Fibroblast of skin of left biceps (primary cell): ENCODE results near the gene JARID2.

Experiments used
- DNase-seq, 2 experiments: peaks; one replicate each; pipeline ENCODE4 v3.0.0-alpha.2; 2013; ENCODE audit warnings: low read depth in 2 of 2

Gene JARID2

DNA sequence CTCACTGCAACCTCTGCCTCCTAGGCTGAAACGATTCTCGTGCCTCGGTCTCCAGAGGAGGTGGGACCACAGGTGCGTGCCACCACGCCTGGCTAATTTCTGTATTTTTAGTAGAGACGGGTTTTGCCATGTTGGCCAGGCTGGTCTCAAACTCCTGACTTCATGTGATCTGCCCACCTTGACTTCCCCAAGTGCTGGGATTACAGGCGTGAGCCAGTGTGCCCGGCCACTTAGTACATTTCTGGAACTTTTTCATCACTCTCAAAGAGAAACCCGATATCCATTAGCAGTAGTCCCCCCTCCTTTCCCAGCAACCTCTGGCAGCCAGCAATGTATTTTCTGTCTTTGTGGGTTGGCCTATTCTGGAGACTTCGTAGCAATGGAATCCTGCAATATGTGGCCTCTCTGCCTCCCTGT, 109.8 kb downstream of the JARID2 start:
- DNase-seq = no peak

DNA sequence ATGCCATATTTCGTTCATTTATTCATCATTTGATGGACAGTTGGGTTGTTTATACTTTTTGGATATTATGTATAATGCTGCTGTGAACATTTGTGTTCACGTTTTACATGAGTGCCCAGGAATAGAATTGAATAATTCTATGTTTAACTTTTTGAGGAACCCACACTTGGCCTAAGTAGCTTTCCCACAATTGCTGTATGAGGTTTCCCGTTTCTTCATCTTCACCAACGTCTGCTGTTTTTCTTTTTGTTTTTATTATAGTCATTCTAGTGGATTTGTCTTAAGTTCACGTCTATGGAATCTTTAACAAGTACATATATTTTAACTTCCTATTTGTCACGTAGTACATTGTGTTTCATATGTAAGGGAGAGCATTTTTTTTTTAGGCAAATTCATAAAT, 110.3 kb downstream of the JARID2 start:
- DNase-seq = no peak

DNA sequence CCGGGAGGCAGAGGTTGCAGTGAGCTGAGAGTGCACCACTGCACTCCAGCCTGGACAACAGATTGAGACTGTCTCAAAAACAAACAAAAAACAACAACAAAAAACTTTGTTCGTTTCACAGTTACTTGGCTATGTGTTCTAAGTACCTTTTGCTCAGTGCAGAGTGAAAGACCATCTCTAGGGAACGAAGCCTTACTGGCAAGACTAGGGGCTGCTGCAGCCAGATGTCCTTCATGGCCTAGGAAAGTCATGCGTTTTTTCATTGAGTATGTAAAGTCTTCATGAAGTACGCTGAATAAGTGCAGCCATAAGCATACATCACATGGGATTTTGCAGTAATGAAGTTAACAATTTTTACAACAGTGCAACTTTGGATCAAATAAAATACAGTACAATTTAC, 111.1 kb downstream of the JARID2 start:
- DNase-seq = no peak

DNA sequence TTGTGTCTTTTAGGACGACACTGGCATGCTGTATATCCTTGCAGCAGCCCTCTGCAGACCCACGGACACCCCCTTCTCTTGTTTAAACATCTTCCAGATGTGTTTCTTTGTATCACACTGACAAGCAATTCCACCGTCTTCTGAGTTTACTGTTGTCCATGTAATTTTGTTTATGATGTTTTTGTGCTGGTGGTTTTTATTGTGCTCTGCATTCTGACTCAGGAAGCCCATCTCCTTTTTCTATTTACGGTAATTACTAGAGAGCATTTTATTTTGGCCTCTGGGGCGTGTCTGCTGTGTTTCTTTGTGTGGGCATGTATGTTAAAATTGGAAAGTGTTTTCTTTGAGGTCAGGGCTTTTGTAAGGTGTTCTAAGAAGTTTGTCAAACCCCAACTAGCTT, 111.9 kb downstream of the JARID2 start:
- DNase-seq = no peak

DNA sequence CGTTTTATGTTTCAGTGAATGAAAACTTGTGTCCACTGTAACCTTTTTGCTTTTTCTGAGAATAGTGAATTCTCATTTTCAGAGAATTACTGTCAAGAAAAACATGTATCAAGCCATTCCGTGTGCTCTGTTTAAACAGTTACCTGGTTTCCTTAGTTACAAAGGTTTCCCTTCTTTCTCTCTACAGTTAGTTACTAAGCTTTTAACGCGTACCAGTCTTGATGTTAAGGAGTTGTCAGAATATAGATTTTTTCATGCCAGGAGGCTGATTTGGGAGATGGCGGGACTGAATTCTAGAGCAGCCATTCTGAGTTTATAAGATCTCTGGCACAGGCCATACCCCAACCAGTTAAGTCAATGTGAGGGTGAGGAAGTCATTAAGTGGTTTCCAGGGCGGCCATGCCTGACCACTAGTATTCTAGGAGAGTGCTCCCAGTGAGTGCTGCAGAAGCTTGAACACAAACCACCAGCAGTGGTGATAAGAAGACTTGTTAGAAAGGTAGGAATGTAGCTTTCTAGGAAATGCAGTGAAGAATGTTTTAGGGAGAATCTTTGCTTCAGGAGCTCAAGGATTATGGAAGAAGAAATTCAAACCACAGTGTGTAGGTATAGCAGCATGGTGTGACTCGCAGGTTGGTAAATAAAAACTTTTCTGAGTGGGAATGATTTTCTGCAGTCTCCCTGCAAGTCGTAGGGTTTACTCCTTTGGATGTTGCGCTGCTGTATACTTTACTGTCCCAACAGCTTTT, 112.9 kb downstream of the JARID2 start:
- DNase-seq = no peak

DNA sequence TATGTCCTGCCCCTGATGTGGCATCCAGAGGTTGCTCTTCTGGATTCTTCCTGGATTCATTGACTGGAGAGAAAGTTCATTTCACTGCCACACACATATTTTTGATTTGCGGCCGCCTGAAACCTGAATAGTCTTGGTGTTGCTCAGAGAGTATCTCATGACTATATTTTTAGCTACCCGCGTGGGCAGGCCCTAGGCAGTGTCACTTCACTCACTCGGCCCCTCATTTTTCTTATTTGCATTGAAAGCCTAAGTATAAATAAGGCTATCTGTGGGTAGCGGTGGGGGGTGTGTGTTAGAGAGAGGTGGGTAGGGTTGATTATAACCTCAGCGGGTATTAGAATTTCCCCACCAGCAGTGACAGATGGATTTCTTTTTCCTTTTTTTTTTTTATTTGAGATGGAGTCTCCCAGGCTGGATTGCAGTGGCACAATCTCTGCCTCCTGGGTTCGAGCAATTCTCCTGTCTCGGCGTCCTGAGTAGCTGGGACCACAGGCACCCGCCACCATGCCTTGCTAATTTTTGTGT, 113.5 kb downstream of the JARID2 start:
- no peak for DNase-seq

DNA sequence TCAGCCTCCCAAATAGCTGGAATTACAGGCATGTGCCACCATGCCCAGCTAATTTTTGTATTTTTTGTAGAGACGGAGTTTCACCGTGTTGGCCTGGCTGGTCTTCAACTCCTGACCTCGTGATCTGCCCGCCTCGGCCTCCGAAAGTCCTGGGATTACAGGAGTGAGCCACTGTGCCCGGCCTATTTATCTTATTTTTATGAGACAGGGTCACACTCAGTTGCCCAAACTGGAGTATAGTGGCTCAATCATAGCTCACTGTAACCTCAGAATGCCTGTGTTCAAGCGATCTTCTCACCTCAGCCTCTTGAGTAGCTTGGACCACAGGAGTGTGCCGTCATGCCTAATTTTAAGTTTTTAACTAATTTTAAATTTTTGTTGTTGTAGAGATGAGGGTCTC, 114.4 kb downstream of the JARID2 start:
- no peak for DNase-seq

DNA sequence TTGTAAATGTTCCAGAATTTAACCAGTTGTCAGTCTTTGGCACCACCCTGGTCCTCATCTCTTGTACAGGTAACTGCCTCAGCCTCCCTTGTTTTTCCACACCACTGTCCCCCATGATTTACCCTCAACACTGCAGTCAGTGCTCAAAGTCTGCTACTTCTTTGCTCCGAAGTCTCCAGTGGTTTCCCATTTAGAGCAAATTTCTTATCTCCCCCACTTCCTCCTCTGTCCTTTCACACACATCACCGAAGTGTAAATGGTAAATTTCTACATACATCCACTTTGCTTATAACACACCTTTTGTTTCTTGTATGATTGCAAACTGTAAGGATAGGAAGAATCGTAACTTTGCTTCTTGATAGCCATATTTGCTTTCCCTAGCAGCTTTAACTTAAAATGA, 115.3 kb downstream of the JARID2 start:
- DNase-seq = no peak

DNA sequence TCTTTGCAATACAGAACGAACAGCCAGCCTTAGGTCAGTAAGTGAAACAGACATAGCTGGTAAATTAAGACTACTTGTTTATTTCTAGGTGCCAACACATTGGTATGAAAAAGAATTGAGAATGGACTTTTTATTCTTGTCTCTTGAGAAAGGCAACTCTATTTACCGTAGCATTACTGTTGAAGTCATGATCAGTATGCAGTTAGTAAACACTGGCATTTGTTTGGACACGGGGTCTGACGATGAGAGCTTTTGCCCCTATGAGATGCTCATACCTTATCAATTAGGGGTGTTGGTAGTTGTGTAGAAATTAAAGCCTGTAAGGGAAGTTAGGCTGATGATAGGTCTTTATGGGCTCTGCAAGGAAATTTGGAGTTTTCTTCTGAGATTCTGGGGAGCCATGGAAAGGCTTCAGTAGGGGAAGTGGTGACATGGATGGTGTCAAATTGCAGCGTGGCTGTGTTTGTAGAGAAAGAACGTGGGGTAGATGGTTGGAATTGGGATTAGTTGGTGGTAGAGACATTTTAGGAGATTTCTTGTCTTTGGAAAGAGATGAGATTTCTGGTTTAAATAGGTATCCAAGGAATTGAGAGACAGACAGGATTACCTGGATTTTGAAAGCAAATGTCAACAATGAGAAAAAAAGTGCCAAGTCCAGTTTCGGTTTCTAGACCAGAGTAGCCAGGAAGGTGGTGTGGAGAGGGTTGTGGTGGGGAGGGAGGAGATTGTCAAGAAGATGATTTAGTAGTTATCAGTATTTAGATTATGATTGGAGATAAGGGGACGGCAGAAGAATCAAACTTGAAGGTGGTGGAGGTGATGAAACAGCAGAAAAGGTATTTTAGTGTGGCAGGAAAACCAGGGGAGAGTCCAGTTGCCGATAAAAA, 116.6 kb downstream of the JARID2 start:
- no peak for DNase-seq

DNA sequence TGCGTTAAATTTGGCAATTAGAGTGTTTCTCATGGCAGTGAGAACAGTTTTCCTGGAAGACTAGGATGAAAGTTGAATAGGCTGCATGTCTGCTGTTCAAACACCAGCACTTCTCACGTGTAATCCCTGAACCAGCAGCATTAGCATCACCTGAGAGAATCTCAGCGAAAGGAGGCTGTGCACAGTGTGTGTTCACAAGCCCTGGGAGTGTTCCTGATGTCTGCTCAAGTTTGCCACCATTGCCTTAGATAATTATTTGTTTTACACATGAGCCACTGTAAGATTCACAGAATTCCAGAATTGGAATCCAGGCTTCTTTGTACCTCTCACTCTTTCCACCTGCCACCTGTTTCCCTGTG, 117.3 kb downstream of the JARID2 start:
- DNase-seq = no peak

DNA sequence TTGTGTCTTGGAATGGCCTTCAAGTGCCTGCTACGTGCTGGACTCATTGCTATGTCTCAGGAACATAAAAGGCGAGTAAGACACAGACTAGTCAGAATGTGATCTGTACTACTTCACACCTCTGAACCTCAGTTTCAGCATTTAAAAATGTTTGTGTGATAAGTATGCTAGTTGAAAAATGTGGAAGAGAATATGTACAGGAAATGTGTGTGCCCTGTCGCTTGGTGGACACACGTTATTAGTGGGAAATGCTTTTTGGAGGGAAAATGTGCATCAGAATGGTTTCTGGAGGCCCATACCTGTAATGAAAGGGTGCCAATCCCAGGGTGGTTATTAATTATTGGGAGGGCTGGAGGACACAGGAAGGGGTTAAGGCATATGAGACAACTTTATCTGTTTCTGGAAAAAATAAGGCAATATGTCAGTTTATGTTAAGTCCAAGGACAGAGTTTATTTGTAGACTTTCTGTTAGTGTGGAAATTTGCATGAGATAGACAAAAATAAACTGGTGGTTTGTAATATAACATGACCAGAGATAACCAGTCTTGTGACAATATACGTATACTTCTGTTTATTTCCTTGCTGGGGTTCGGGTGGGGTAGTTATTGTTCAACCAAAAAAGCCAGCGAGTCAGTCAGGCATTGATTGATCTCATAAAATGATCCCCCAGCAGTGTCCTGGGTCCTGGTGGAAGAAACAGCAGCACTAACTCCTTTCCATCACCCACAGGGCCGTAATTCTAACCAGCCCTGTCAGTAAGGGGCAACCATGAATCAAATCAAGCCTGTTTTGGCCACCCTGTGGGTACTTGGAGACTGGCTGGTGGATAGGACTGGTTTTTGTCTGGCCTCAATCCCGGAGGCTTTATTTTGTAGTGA, 117.9 kb downstream of the JARID2 start:
- no peak for DNase-seq

DNA sequence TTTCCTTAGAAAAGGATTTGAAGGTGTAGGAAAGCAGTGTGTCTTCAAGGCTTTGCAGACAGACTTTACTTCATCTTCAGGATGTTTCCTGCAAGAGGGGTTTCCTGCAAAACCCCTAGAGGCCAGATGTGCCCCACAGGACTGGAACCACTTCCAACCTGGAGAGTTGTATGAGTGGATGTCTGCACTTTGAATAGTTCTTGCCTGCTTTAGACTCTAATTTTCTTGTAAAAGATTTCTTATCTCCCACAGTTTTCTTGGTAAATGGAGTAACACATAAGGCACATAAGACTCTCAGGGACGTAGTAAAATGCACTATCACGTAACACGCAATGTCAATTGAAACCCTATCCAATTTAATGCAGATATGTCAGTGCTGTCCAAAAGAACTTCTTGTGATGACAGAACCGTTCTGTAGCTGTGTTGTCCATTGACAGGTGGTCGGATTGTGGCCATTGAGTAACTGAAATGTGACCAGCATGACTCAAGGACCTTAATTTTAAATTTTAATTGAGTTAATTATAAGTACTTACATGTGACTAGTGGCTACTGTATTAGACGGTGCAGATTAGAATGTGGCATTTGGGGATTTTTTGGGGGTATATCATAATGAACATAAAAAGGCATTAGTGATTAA, 118.7 kb downstream of the JARID2 start:
- DNase-seq = no peak

DNA sequence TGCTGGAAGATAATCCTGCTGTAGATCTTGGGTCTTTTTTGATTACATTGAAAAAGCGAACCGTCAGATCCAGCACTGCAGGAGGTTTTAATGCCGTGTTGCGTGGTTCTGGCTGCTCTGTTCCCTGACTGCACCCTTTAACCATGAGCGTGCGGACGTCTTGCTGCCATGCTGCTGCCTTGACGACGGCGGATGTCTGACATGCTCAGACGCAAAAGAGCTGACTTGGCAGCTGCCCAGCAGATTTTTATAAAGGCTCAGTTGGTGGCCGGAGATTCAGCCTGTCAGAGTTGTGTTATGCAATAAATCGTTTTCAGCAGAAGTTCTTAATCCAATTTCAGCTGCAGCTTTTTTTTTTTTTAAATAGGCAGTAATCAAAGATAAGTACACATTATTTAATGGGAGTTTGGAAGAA, 119.4 kb downstream of the JARID2 start:
- DNase-seq = peak; percentile 74 to 76

DNA sequence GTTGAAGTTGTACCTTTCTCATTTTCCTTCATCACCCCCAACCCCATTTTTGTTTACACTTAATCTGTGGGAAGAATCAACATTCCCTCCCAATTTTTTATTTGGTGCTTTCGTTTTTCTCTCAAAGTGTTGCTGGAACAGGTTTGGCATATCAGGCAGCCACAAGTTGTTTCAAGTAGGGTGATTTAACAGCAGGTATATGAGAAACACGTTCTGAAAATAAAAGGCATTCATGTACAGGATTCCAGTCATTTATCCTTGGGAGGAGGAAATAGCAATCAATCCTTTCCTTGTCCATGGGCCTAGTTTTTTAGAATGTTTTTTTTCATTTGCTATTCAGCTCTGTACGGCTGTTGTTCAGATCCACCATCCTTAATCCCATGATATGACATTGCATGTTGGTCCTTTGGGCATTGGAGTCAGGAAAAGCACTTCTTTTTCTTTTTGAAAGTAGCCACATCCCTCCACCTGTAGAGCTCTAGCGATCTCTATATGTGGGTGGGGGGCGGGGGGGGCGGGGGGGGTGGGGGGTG, 120.2 kb downstream of the JARID2 start:
- DNase-seq = no peak

DNA sequence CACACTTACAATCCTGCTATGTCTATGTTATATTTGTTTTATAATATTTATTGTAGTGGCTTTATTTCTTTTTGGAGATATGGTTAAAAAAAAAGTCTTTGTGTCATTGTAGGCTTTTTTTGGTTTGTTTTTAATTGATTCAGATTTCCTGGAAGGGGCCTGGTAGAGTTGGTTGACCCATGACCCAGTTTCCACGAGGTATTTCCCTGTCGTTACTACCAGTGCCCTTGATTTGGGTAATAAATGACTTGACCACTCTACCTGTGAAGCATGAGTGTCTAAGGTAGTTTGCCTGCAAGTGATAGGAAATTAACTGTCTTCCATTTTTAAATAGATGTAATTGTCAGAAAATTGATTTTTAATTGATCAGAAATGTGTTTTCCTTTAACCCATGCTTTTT, 121.0 kb downstream of the JARID2 start:
- DNase-seq = no peak

DNA sequence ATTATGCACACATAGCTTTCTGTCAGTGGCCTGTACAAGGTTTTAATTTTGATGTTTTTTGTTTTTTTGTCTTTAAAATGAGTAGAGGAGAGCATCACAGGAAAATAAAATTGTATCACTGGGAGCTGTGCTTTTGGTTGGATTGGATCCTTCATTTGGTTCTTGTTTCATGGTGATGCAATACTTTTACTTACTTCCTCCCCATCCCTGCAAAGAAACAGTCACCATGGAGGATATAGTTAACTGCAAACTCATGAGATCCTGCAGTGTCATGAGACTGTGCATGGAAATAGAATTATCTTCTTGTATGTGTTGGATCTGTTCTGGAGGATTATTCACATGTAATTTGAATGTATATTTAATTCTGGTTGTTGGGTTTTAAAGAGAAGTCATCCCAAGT, 122.3 kb downstream of the JARID2 start:
- no peak for DNase-seq

DNA sequence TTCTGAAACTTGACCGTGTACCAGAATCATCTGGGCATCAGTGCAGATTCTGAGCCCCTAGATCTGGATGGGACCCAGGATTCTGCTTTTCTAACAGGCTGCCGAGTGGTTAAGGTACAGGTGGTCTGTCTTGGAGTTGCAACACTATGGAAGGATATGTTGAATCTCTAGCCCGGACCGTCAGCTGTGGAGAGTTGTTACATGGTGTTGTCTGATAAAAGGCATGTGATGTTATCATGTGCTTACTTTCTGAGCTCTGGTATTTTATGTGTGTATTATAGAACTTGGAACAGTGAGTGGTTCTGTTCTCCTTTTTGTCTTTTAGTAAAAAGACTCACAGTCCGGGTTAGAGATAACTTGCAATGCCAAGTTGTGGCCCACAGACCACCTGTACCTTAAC, 123.0 kb downstream of the JARID2 start:
- no peak for DNase-seq

DNA sequence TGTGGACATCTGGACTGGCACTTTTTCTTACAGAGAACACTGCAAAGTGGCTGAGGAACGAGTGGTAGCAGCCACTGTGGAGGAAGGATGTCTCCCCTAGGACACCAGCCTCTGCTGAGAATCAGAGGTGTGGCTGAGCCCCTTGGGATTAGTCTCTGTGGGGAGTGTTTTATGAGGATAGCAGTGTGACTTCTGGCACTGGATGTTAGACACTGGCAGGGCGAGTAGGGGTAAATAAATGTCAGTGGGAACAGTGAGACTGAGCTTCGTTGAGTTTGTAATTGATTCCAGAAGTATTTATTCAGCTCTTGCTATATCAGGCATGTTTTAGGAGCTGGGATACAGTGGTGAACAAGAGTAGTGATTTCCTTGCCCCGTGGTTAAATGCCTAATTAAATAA, 124.0 kb downstream of the JARID2 start:
- DNase-seq = no peak

DNA sequence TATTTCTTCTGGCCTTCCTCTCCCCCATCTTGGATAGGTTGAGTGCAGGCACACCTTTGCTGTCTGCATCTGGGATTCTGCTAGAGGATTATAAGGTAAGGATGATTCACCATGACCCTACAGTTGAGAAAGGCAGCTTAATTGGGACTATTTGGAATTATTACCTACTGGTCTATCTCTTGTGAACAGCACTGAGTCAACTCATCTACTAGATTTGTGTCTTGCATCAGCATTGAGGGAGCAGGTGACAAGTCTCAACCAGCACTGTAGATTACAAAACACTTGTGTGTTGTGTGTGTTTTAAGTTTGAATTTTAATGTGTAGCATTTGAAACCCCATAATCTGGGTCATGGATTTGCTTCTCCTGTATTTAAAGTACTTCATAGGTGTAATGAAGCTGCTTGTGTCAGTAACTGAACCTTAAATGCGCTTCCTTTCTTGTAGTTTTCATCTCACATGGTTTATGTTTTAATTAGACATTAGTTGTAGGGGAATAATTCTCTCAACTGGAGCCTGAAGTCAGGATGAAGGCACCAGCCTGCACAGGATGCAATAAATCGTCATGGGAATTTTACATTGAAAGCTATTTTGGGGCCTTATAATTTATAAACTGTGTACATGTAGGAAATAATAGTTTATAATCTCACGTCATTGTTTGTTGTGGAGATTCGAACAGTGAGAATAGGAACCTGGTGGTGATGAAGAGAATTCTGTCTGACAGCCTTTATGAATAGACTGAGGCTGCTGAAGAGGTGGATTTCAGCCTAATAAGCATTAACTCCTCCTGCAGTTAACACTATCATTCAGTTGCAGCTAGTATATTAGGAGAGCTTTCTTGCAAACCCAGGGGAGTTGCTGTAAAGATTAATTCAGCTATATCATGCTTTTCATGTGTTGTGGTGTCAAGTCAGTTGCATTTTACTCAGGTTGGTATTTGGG, 125.1 kb downstream of the JARID2 start:
- no peak for DNase-seq

DNA sequence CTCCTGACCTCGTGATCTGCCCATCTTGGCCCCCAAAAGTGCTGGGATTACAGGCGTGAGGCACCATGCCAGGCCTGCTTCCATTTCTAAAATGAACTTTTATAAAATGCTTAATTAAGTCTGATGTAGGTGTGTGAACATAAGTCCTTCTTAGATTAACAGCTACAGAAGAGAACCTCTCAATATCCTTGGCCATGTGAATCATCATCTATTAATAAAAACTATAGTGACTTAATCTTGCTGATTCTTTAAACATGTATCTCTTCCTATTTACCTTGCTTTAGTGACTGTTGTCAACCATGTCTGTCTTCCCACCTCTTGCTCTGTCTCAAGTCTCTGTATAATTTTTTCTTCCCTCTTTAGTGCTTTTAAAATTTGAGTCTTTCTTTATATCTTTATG, 127.1 kb downstream of the JARID2 start:
- DNase-seq = no peak
